HepG2 (cell line): ENCODE data around the gene ZNF586. TPM values are rescaled to one million over a fixed set of nuclear protein-coding genes. Genes with fewer than 3 reads are reported as not detected.

Experiments used
- ATAC-seq: fragments of 200-7000 bp; cut with Tn5 transposase; 3 replicates; pipeline ENCODE4 v1.9.1; 2020; ENCODE audit warnings: mild to moderate bottlenecking, moderate library complexity
- BruUV-seq: library from RNA; stranded (reverse); fragments of 400-500 nt; replicated peaks from 2 replicates; lab custom pipeline; 2021; lab: Mats Ljungman, UMichigan
- CTCF ChIA-PET: fragments of 300-600 bp; formaldehyde crosslinking; extraction: SDS; loops from one replicate; lab custom pipeline; 2021; ENCODE audit warnings: low total read pairs, inconsistent platforms, low intra/inter-chr PET ratio; lab: Yijun Ruan, JAX
- POLR2A ChIA-PET: fragments of 350-600 bp; sonication (Branson Sonifier 250); formaldehyde crosslinking; loops from one replicate; lab custom pipeline; 2020; ENCODE audit warnings: antibody characterized with exemption, inconsistent platforms; lab: Yijun Ruan, JAX
- DNase-seq: peaks from one replicate; pipeline ENCODE4 v3.0.0-alpha.2; 2015; ENCODE audit warnings: low spot score
- FAIRE-seq: peaks from 3 replicates; lab custom pipeline; 2011; peaks lifted over from hg19 to GRCh38; lab: Jason Lieb, UNC
- H2AFZ ChIP-seq: one replicate; pipeline ENCODE4 v1.6.1; 2011; ENCODE audit warnings: low read length, inconsistent platforms
- H3K27ac ChIP-seq: fragments of 300-600 bp; 3 replicates; pipeline ENCODE4 v1.8.0; 2011; ENCODE audit warnings: mixed run types, mild to moderate bottlenecking, mixed read lengths, low read length, inconsistent platforms; ENCODE audit not compliant: insufficient read depth; ENCODE audit errors: extremely low read length
- H3K27me3 ChIP-seq, 2 experiments: fragments of 200-600 bp in 1 of 2; 2 replicates in 1 of 2; 3 replicates in 1 of 2; pipeline versions ENCODE4 v1.6.0 to v1.8.0; 2011; ENCODE audit warnings: low read length in 2 of 2, mild to moderate bottlenecking in 2 of 2, moderate library complexity in 2 of 2, inconsistent platforms in 1 of 2; ENCODE audit not compliant: insufficient read depth in 2 of 2, control insufficient read depth in 1 of 2
- H3K36me3 ChIP-seq, 2 experiments: fragments of 200-600 bp in 1 of 2; replicated peaks in 1 of 2; 2 replicates in 1 of 2; 3 replicates in 1 of 2; pipeline versions ENCODE4 v1.5.1 to v1.8.0; 2011; ENCODE audit warnings: low read length in 2 of 2, inconsistent platforms in 1 of 2; ENCODE audit not compliant: insufficient read depth in 2 of 2, control insufficient read depth in 1 of 2
- H3K4me1 ChIP-seq: 2 replicates; pipeline ENCODE4 v1.5.1; 2012; ENCODE audit warnings: low read length, inconsistent platforms; ENCODE audit not compliant: insufficient read depth
- H3K4me2 ChIP-seq: 2 replicates; pipeline ENCODE4 v1.6.0; 2011; ENCODE audit warnings: low read depth, low read length, inconsistent platforms
- H3K4me3 ChIP-seq, 3 experiments: fragments of 200-600 bp in 1 of 3; sonication (generic), shearing (Covaris generic) in 1 of 3; replicated peaks in 1 of 3; 2 replicates each; pipeline ENCODE4 v1.5.1; 2011 to 2016; ENCODE audit warnings: low read length in 3 of 3, inconsistent platforms in 2 of 3, low read depth in 2 of 3, mild to moderate bottlenecking in 2 of 3, control low read depth in 1 of 3, mixed read lengths in 1 of 3; ENCODE audit not compliant: insufficient read depth in 1 of 3
- H3K79me2 ChIP-seq: one replicate; pipeline ENCODE4 v1.6.1; 2011; ENCODE audit warnings: low read length, inconsistent platforms; ENCODE audit not compliant: insufficient read depth
- H3K9ac ChIP-seq: 2 replicates; pipeline ENCODE4 v1.6.0; 2011; ENCODE audit warnings: mild to moderate bottlenecking, low read depth, low read length, inconsistent platforms; ENCODE audit not compliant: insufficient read depth
- H3K9me3 ChIP-seq: 2 replicates; pipeline ENCODE4 v1.5.1; 2012; ENCODE audit warnings: mild to moderate bottlenecking, low read length
- H4K20me1 ChIP-seq: 2 replicates; pipeline ENCODE4 v1.6.0; 2011; ENCODE audit warnings: inconsistent platforms, mild to moderate bottlenecking, low read length, moderate library complexity; ENCODE audit not compliant: insufficient read depth
- CEBPG ChIP-seq: IDR thresholded peaks from 2 replicates; pipeline ENCODE4 v1.6.1; 2016
- DMAP1 ChIP-seq: IDR thresholded peaks from 2 replicates; pipeline ENCODE4 v1.6.1; 2016
- ELK4 ChIP-seq: sonication (generic); formaldehyde crosslinking; IDR thresholded peaks from 2 replicates; pipeline ENCODE4 v1.9.0; 2021; ENCODE audit warnings: missing genetic modification reagents, borderline replicate concordance
- HOXA3 ChIP-seq: sonication (generic); formaldehyde crosslinking; IDR thresholded peaks from 2 replicates; pipeline ENCODE4 v1.5.0; 2020; ENCODE audit warnings: missing genetic modification reagents
- HOXA7 ChIP-seq: sonication (generic); formaldehyde crosslinking; IDR thresholded peaks from 2 replicates; pipeline ENCODE4 v1.8.1; 2022; ENCODE audit warnings: mild to moderate bottlenecking, missing genetic modification reagents, moderate library complexity
- KAT7 ChIP-seq: IDR thresholded peaks from 2 replicates; pipeline ENCODE4 v1.6.1; 2018; ENCODE audit warnings: borderline replicate concordance, missing compliant biosample characterization
- MLXIP ChIP-seq: sonication (generic); formaldehyde crosslinking; IDR thresholded peaks from 2 replicates; pipeline ENCODE4 v1.9.0; 2021; ENCODE audit warnings: missing genetic modification reagents, borderline replicate concordance
- NFYB ChIP-seq: sonication (generic); formaldehyde crosslinking; IDR thresholded peaks from 2 replicates; pipeline ENCODE4 v1.4.0; 2020; ENCODE audit warnings: missing genetic modification reagents
- NPAS2 ChIP-seq: sonication (generic); formaldehyde crosslinking; IDR thresholded peaks from 2 replicates; pipeline ENCODE4 v1.8.0; 2022; ENCODE audit warnings: mild to moderate bottlenecking, missing genetic modification reagents, borderline replicate concordance
- NR0B2 ChIP-seq: sonication (generic); formaldehyde crosslinking; IDR thresholded peaks from 2 replicates; pipeline ENCODE4 v1.4.0; 2020; ENCODE audit warnings: mild to moderate bottlenecking, missing genetic modification reagents
- TEAD3 ChIP-seq: optimal IDR thresholded peaks from 2 replicates; pipeline ENCODE3; 2016; ENCODE audit warnings: borderline replicate concordance
- ZBTB3 ChIP-seq: sonication (generic); formaldehyde crosslinking; IDR thresholded peaks from 2 replicates; pipeline ENCODE4 v1.4.0; 2020; ENCODE audit warnings: low read depth, mild to moderate bottlenecking, moderate library complexity, missing genetic modification reagents, borderline replicate concordance
- ZNF24 ChIP-seq: fragments of 450-650 bp; IDR thresholded peaks from 2 replicates; pipeline ENCODE4 v1.6.1; 2017; ENCODE audit warnings: antibody characterized with exemption, mild to moderate bottlenecking
- WGBS: methylation state at CpG from one replicate; pipeline ENCODE4 v1.1.6; 2017; ENCODE audit warnings: low lambda C conversion rate; 5-methylcytosine and 5-hydroxymethylcytosine counted together
- in situ Hi-C: cut with HindIII; loops from 2 replicates; pipeline ENCODE4 v1.10.0; 2017; ENCODE audit warnings: low pct_unique_long_range_greater_than_20kb; ENCODE audit not compliant: extremely low pct_ligation_motif_present
- intact Hi-C: fragments of 100-400 bp; cut with micrococcal nuclease; formaldehyde crosslinking; loops from one replicate; pipeline ENCODE4 v1.10.0; 2022; ENCODE audit not compliant: unreplicated experiment
- polyA plus RNA-seq, 8 experiments: library from polyadenylated mRNA; depleted of rRNA in 3 of 8; stranded (reverse) in 7 of 8; unstranded in 1 of 8; fragments of >200 nt; fragmentation: Illumina TruSeq in 4 of 8; extraction: Trizol in 4 of 8; gene quantifications; 2 replicates each; pipeline versions ENCODE4 v1.2.1 to v1.2.3, GENCODE V29; 2011 to 2016; ENCODE audit warnings: low read depth in 4 of 8, missing spikeins in 1 of 8, mixed read lengths in 1 of 8; ENCODE audit not compliant: insufficient read depth in 1 of 8
- total RNA-seq, 5 experiments: library from RNA; depleted of rRNA; stranded (reverse); fragments of >200 nt; fragmentation: Illumina TruSeq; extraction: Trizol; gene quantifications; 2 replicates each; pipeline ENCODE4 v1.2.3, GENCODE V29; 2016; ENCODE audit warnings: low read depth in 1 of 5

The ZNF586 gene
- total and polyA plus RNA-seq, 2 of the 13 experiments (the other 11 are each of a cell fraction or from before 2014, with no cell fraction given): 0.50 to 3.4 TPM

GRCh38 chr19:57800696-57801095 is 31.2 kb downstream of the ZNF586 start:
- Histone ChIP-seq H3K79me2 (no peaks in the 10 kb centered on the region), H3K27me3 (no peaks in the 10 kb centered on the region), H3K9me3 (no peaks in the 10 kb centered on the region), H3K9ac (no peak overlapping the region), H2AFZ (no peak overlapping the region), H3K27ac (no peak overlapping the region), H3K4me1 (peaks cover 6% of the 10 kb centered on the region; the same call in 1 of the 2 replicates), H3K4me2 (no peak overlapping the region), H3K4me3 (no peak overlapping the region), H4K20me1 (no peaks in the 10 kb centered on the region), H3K36me3 (peaks cover 2 to 3% of the 10 kb centered on the region in 2 experiments; a peak in 2 of 5 replicates)
- WGBS: 96% methylated on average over 5 of the region's 5 CpGs
- in situ Hi-C loops: no loop called here
- TF ChIP-seq TEAD3 (CRISPR knock-in tag): no peak
- TF ChIP-seq DMAP1: no peak
- no peak for TF ChIP-seq ELK4 (CRISPR knock-in tag)
- TF ChIP-seq KAT7: no peak
- TF ChIP-seq NFYB (CRISPR knock-in tag): no peak
- no peak for TF ChIP-seq CEBPG (CRISPR knock-in tag)
- intact Hi-C loops: no loop called here
- ChIA-PET CTCF (no interaction called here), POLR2A (interaction anchor here (1.3 kb wide), 1 partner anchor 14 kb away, joined by 4 read pairs; the partner anchor contains the start of gene ZNF552)
- no peak for DNase-seq
- BruUV-seq: no TSS peak
- no peak for FAIRE-seq
- ATAC-seq: no peak

- H3K4me3 ChIP-seq: no peak overlapping the region
- H3K4me1 ChIP-seq: peaks cover 6% of the 10 kb centered on the region; the same call in 1 of the 2 replicates
- no peaks in the 10 kb centered on the region for H3K79me2 ChIP-seq
- intact Hi-C loops (no loop called here), in situ Hi-C loops (no loop called here)
- ATAC-seq: no peak
- BruUV-seq: no TSS peak
- POLR2A ChIA-PET: no interaction called here
- peaks cover 3 to 4% of the 10 kb centered on the region in 2 experiments; a peak in 4 of 5 replicates for H3K36me3 ChIP-seq
- no peak overlapping the region for H3K27ac ChIP-seq
- WGBS: 96% methylated on average over 4 of the region's 4 CpGs
- H4K20me1 ChIP-seq: no peaks in the 10 kb centered on the region
- H2AFZ ChIP-seq: no peak overlapping the region
- no peaks in the 10 kb centered on the region for H3K9me3 ChIP-seq
- no peak overlapping the region for H3K4me2 ChIP-seq
- H3K9ac ChIP-seq: no peak overlapping the region
- FAIRE-seq: no peak
- CTCF ChIA-PET: no interaction called here
- no peak for DNase-seq
- no peaks in the 10 kb centered on the region for H3K27me3 ChIP-seq
- TF ChIP-seq NR0B2 (CRISPR knock-in tag) (no peak), ZBTB3 (no peak), ZNF24 (no peak), NPAS2 (CRISPR knock-in tag) (no peak), HOXA3 (CRISPR knock-in tag) (no peak), MLXIP (CRISPR knock-in tag) (no peak), HOXA7 (no peak)
These were observed 32.8 kb downstream of the ZNF586 start for GRCh38 chr19:57802269-57802668.
